NCI-H526 (cell line): ENCODE measurements around the gene ZMAT3.
"Not testable (repeated sequence)": the region's sequence is repeated elsewhere in the genome, so short reads cannot be mapped to it uniquely, and the experiment has no call there.

Experiments used
- DNase-seq, 2 experiments: peaks; one replicate each; lab custom pipeline; 2025; lab: John Stamatoyannopoulos, UW

The ZMAT3 gene

GRCh38 chr3:179071323-179072099 lies at the start of gene ZMAT3:
TSS of gene ZMAT3 (minus strand) at chr3:179071809. CDS start at chr3:179067752, 4,057 bp downstream.
- DNase-seq, result peak; percentile 27 to 86

- DNase-seq, result no peak
Observed at GRCh38 chr3:179116816-179117215, 45.2 kb upstream of the ZMAT3 start.

- not testable (repeated sequence) for DNase-seq
Observed at GRCh38 chr3:179115444-179115843, 43.8 kb upstream of the ZMAT3 start.

GRCh38 chr3:179113903-179114302 lies 42.3 kb upstream of the ZMAT3 start:
- no peak for DNase-seq

- no peak for DNase-seq
Observed at GRCh38 chr3:179108086-179108485, 36.5 kb upstream of the ZMAT3 start.

GRCh38 chr3:179107617-179108016 lies 36.0 kb upstream of the ZMAT3 start:
- no peak for DNase-seq

- DNase-seq, result no peak
Observed at GRCh38 chr3:179105881-179106280, 34.3 kb upstream of the ZMAT3 start.

GRCh38 chr3:179100652-179101051 lies 29.0 kb upstream of the ZMAT3 start:
- DNase-seq, result no peak

- no peak for DNase-seq
Observed at GRCh38 chr3:179098388-179099077, 26.9 kb upstream of the ZMAT3 start.

GRCh38 chr3:179093807-179094206 lies 22.2 kb upstream of the ZMAT3 start:
- DNase-seq, result no peak

- DNase-seq, result no peak
Observed at GRCh38 chr3:179091113-179091512, 19.5 kb upstream of the ZMAT3 start.

- no peak for DNase-seq
Observed at GRCh38 chr3:179088306-179088705, 16.7 kb upstream of the ZMAT3 start.

GRCh38 chr3:179083977-179084376 lies 12.4 kb upstream of the ZMAT3 start:
- DNase-seq, result no peak

GRCh38 chr3:179082416-179082815 lies 10.8 kb upstream of the ZMAT3 start:
- DNase-seq, result no peak

GRCh38 chr3:179081885-179082284 lies 10.3 kb upstream of the ZMAT3 start:
- DNase-seq, result no peak

- DNase-seq, result no peak
Observed at GRCh38 chr3:179079537-179079936, 7.9 kb upstream of the ZMAT3 start.

- no peak for DNase-seq
Observed at GRCh38 chr3:179076243-179077027, 4.8 kb upstream of the ZMAT3 start.

GRCh38 chr3:179074656-179075055 lies 3.0 kb upstream of the ZMAT3 start:
- no peak for DNase-seq

- DNase-seq, result no peak
Observed at GRCh38 chr3:179073816-179074215, 2.2 kb upstream of the ZMAT3 start.

- peak; percentile 24 to 54 for DNase-seq
Observed at GRCh38 chr3:179072100-179072438, 460 bp upstream of the ZMAT3 start.

- DNase-seq, result no peak
Observed at GRCh38 chr3:179071027-179071322, 634 bp downstream of the ZMAT3 start.

- DNase-seq, result peak in 1 of 2 experiments; percentile 2
Observed at GRCh38 chr3:179069762-179070390, 1.7 kb downstream of the ZMAT3 start.
